GM12878 (cell line): ENCODE data around the gene CPSF3.

Experiments
- BHLHE40 ChIP-seq, 2 experiments: fragments of 450-650 bp in 1 of 2; IDR thresholded peaks; 2 replicates each; pipeline ENCODE4 v1.6.1; 2011 to 2017; ENCODE audit warnings: low read depth in 2 of 2, borderline replicate concordance in 1 of 2, improper control_type of control experiment in 1 of 2, low read length in 1 of 2, mild to moderate bottlenecking in 1 of 2
- CBX3 ChIP-seq: fragments of 200-600 bp; sonication (generic); IDR thresholded peaks from 2 replicates; pipeline ENCODE4 v1.6.1; 2016; ENCODE audit warnings: low read depth, borderline replicate concordance
- CTCF ChIP-seq, 3 experiments: IDR thresholded peaks in 2 of 3; conservative IDR thresholded peaks in 1 of 3; 2 replicates each; pipeline ENCODE4 v1.5.1; 2011; ENCODE audit warnings: low read depth in 3 of 3, low read length in 3 of 3, mild to moderate bottlenecking in 3 of 3, control low read depth in 2 of 3, moderate library complexity in 2 of 3, inconsistent platforms in 1 of 3, mixed read lengths in 1 of 3; ENCODE audit not compliant: control insufficient read depth in 2 of 3, insufficient read depth in 1 of 3; ENCODE audit errors: extremely low read depth in 1 of 3
- EP300 ChIP-seq, 2 experiments: fragments of 150-350 bp in 1 of 2; IDR thresholded peaks; 2 replicates each; pipeline ENCODE4 v1.6.1; 2011 to 2012; ENCODE audit warnings: low read depth in 2 of 2, low read length in 2 of 2, borderline replicate concordance in 1 of 2, improper control_type of control experiment in 1 of 2, inconsistent platforms in 1 of 2; ENCODE audit not compliant: control insufficient read depth in 1 of 2
- SP1 ChIP-seq: IDR thresholded peaks from one replicate; pipeline ENCODE4 v1.6.1; 2011; ENCODE audit warnings: low read depth, low read length
- ZNF274 ChIP-seq: IDR thresholded peaks from one replicate; pipeline ENCODE4 v1.8.0; 2011; ENCODE audit not compliant: insufficient read length, insufficient read depth

- TF ChIP-seq SP1, result no peak
- TF ChIP-seq BHLHE40 (IDR thresholded peaks at IDR 0.05; ENCODE audit: borderline replicate concordance in 1 of 2, low read depth in 2 of 2, low read length in 1 of 2), result no peak
- no peak for TF ChIP-seq CTCF (IDR thresholded peaks at IDR 0.05 in 2 of 3, conservative IDR thresholded peaks at IDR 0.05 in 1 of 3; ENCODE audit: control insufficient read depth in 2 of 3, extremely low read depth in 1 of 3, insufficient read depth in 1 of 3, low read depth in 3 of 3, low read length in 3 of 3)
- no peak for TF ChIP-seq CBX3
- TF ChIP-seq EP300 (IDR thresholded peaks at IDR 0.05; ENCODE audit: borderline replicate concordance in 1 of 2, control insufficient read depth in 1 of 2, low read depth in 2 of 2, low read length in 2 of 2), result no peak
- no peak for TF ChIP-seq ZNF274
These were observed 47.8 kb downstream of the CPSF3 start for GRCh38 chr2:9471206-9471605.
